Hepatocyte (in vitro differentiated cells): ENCODE results near the gene CEP250. TPM values are rescaled to one million over a fixed set of nuclear protein-coding genes. Genes with fewer than 3 reads are reported as not detected.

ENCODE experiments used
- DNase-seq: peaks from one replicate; pipeline ENCODE4 v3.0.0-alpha.2; 2016; ENCODE audit warnings: low spot score
- H2AFZ ChIP-seq: fragments of 200-600 bp; sonication (generic); 2 replicates; pipeline ENCODE4 v1.6.0; 2016; ENCODE audit warnings: antibody characterized with exemption, mild to moderate bottlenecking
- H3K27ac ChIP-seq: fragments of 200-600 bp; sonication (generic); 2 replicates; pipeline ENCODE4 v1.5.1; 2016; ENCODE audit warnings: mild to moderate bottlenecking
- H3K27me3 ChIP-seq: fragments of 200-600 bp; sonication (generic); 2 replicates; pipeline ENCODE4 v1.6.1; 2016
- H3K36me3 ChIP-seq: fragments of 200-600 bp; sonication (generic); replicated peaks from 2 replicates; pipeline ENCODE4 v1.5.1; 2016; ENCODE audit warnings: low read depth; ENCODE audit not compliant: insufficient read depth
- H3K4me1 ChIP-seq: fragments of 200-600 bp; sonication (generic); 2 replicates; pipeline ENCODE4 v1.5.1; 2016; ENCODE audit warnings: mild to moderate bottlenecking, moderate library complexity; ENCODE audit not compliant: insufficient read depth
- H3K4me2 ChIP-seq: fragments of 200-600 bp; sonication (generic); 2 replicates; pipeline ENCODE4 v1.6.0; 2016
- H3K4me3 ChIP-seq: fragments of 200-600 bp; sonication (generic); 2 replicates; pipeline ENCODE4 v1.5.1; 2016; ENCODE audit warnings: mild to moderate bottlenecking
- H3K79me2 ChIP-seq: fragments of 200-600 bp; sonication (generic); 2 replicates; pipeline ENCODE4 v1.6.0; 2017; ENCODE audit warnings: mild to moderate bottlenecking
- H3K9me2 ChIP-seq: fragments of 200-600 bp; sonication (generic); replicated peaks from 2 replicates; pipeline ENCODE4 v1.6.0; 2017; ENCODE audit warnings: mild to moderate bottlenecking; ENCODE audit not compliant: insufficient read depth
- H3K9me3 ChIP-seq: fragments of 200-600 bp; sonication (generic); 2 replicates; pipeline ENCODE4 v1.5.1; 2016; ENCODE audit warnings: low read depth, mild to moderate bottlenecking
- H4K20me1 ChIP-seq: fragments of 200-600 bp; sonication (generic); 2 replicates; pipeline ENCODE4 v1.6.0; 2016; ENCODE audit warnings: mild to moderate bottlenecking; ENCODE audit not compliant: insufficient read depth, poor library complexity, severe bottlenecking
- CTCF ChIP-seq: fragments of 200-600 bp; sonication (generic); IDR thresholded peaks from 2 replicates; pipeline ENCODE4 v1.5.1; 2016; ENCODE audit warnings: antibody characterized with exemption, mild to moderate bottlenecking; ENCODE audit not compliant: poor library complexity
- EZH2 ChIP-seq: fragments of 200-600 bp; sonication (generic); IDR thresholded peaks from 2 replicates; pipeline ENCODE4 v1.6.1; 2016; ENCODE audit warnings: antibody characterized with exemption, mild to moderate bottlenecking, borderline replicate concordance
- EZH2phosphoT487 ChIP-seq: fragments of 200-600 bp; sonication (generic); IDR thresholded peaks from one replicate; pipeline ENCODE4 v1.6.1; 2018; ENCODE audit warnings: antibody characterized with exemption, mild to moderate bottlenecking, low read depth, moderate library complexity; ENCODE audit not compliant: unreplicated experiment, severe bottlenecking
- WGBS: methylation state at CpG from one replicate; pipeline ENCODE4 v1.1.6; 2016; ENCODE audit warnings: low lambda C conversion rate; ENCODE audit errors: missing lambda C conversion rate; 5-methylcytosine and 5-hydroxymethylcytosine counted together
- polyA plus RNA-seq: library from polyadenylated mRNA; unstranded; fragments of >200 nt; fragmentation: Nextera tagmentation; extraction: Ambion mirVana; gene quantifications from 2 replicates; pipeline ENCODE4 v1.2.1, GENCODE V29; 2016
- total RNA-seq: library from RNA; depleted of rRNA; stranded (reverse); fragments of >200 nt; gene quantifications from 2 replicates; pipeline ENCODE4 v1.2.3, GENCODE V29; 2014

The CEP250 gene
- total and polyA plus RNA-seq, 2 experiments from 2014 or later = 12.4 to 18.5 TPM

- no peaks in the 10 kb centered on the region for H3K9me3 ChIP-seq
- TF ChIP-seq EZH2 = no peak
- no peak for TF ChIP-seq EZH2phosphoT487
- H3K9me2 ChIP-seq = no peaks in the 10 kb centered on the region
- H3K4me2 ChIP-seq = no peak overlapping the region
- no peak for DNase-seq
- no peak overlapping the region for H3K27ac ChIP-seq
- WGBS = 78% methylated on average over 3 of the region's 3 CpGs
- H4K20me1 ChIP-seq = peaks cover 2% of the 10 kb centered on the region
- H2AFZ ChIP-seq = no peak overlapping the region
- H3K4me3 ChIP-seq = no peak overlapping the region
- peaks cover 66% of the 10 kb centered on the region for H3K79me2 ChIP-seq
- H3K27me3 ChIP-seq = no peaks in the 10 kb centered on the region
- no peaks in the 10 kb centered on the region for H3K4me1 ChIP-seq
- H3K36me3 ChIP-seq = no peaks in the 10 kb centered on the region
These were observed 45.9 kb upstream of the CEP250 start for GRCh38 chr20:35409542-35409941.

GRCh38 chr20:35410613-35411012 is 44.8 kb upstream of the CEP250 start:
- no peak for TF ChIP-seq EZH2phosphoT487
- no peak for TF ChIP-seq EZH2
- no peak for TF ChIP-seq CTCF
- Histone ChIP-seq H3K4me2 (peak overlapping the region; percentile 86), H4K20me1 (no peaks in the 10 kb centered on the region), H3K9me3 (no peaks in the 10 kb centered on the region), H3K36me3 (no peaks in the 10 kb centered on the region), H3K27me3 (no peaks in the 10 kb centered on the region), H2AFZ (no peak overlapping the region), H3K4me3 (peak overlapping the region; percentile 60), H3K9me2 (no peaks in the 10 kb centered on the region), H3K79me2 (peaks cover 57% of the 10 kb centered on the region), H3K27ac (no peak overlapping the region), H3K4me1 (no peaks in the 10 kb centered on the region)
- DNase-seq = no peak
- WGBS = 94% methylated on average over 6 of the region's 6 CpGs

GRCh38 chr20:35421322-35421721 is 34.1 kb upstream of the CEP250 start:
- Histone ChIP-seq H3K79me2 (no peaks in the 10 kb centered on the region), H3K9me3 (no peaks in the 10 kb centered on the region), H3K4me3 (no peak overlapping the region), H3K4me1 (no peaks in the 10 kb centered on the region), H3K9me2 (no peaks in the 10 kb centered on the region), H3K36me3 (no peaks in the 10 kb centered on the region), H3K27me3 (no peaks in the 10 kb centered on the region), H2AFZ (no peak overlapping the region), H3K4me2 (no peak overlapping the region), H3K27ac (no peak overlapping the region), H4K20me1 (no peaks in the 10 kb centered on the region)
- no peak for TF ChIP-seq EZH2phosphoT487
- TF ChIP-seq EZH2 = no peak
- no peak for TF ChIP-seq CTCF
- no peak for DNase-seq
- WGBS = 75% methylated on average over 2 of the region's 2 CpGs

GRCh38 chr20:35431621-35432429 is 23.6 kb upstream of the CEP250 start:
- TF ChIP-seq CTCF (no peak), EZH2phosphoT487 (no peak), EZH2 (no peak)
- Histone ChIP-seq H3K9me2 (no peaks in the 10 kb centered on the region), H3K36me3 (no peaks in the 10 kb centered on the region), H2AFZ (no peak overlapping the region), H4K20me1 (no peaks in the 10 kb centered on the region), H3K4me3 (no peak overlapping the region), H3K4me2 (no peak overlapping the region), H3K27ac (no peak overlapping the region), H3K9me3 (no peaks in the 10 kb centered on the region), H3K79me2 (no peaks in the 10 kb centered on the region), H3K27me3 (no peaks in the 10 kb centered on the region), H3K4me1 (no peaks in the 10 kb centered on the region)
- 54% methylated on average over 6 of the region's 6 CpGs for WGBS
- DNase-seq = no peak
